HG03439 (cell line): Measurements from ENCODE around the gene GEMIN8.

Experiments
- ATAC-seq: cut with Tn5 transposase; IDR thresholded peaks from one replicate; pipeline ENCODE4 v1.9.1; 2021; ENCODE audit warnings: mild to moderate bottlenecking, moderate library complexity; ENCODE audit not compliant: unreplicated experiment

Gene GEMIN8

GRCh38 chrX:14029425-14030173 lies at the start of gene GEMIN8:
TSS of gene GEMIN8 (minus strand) at chrX:14029892. CDS start at chrX:14021478, 8,414 bp downstream.
- peak; percentile 84 for ATAC-seq

DNA sequence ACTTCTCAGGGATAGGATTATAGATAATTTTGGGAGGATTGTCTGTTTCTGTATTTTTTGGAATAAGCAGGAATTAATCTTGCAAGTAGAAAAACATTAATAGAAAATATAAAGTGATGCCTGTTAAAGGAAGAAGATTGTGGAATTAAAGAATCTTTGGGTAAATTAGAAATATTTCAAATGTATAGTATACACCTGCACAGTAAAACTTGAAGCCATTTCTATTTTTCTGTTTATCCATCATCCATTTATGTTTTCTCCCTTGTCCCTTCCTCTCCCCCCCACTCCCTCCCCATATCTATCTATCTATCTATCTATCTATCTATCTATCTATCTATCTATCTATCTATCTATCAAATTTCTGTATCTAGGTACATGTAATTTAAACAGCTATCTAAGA lies 46.9 kb upstream of the GEMIN8 start:
- ATAC-seq = no peak

DNA sequence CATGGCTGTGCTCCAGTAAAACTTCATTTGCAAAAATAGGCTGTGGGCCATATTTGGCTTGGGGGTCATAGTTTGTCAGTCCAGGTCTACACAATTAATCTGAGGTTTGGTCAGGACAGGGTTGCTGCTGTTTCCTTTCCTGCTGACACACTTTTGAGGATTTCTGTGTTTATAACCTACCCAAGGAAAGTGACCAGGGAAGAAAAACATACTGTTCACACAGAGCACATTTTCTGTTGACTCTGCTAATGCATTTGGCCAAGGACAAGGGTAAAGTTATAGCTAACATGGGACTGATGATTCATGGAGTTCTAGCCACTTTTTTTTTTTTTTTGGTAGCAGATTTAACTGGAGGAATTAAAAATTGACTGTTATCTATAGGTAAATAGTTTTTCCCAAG lies 43.9 kb upstream of the GEMIN8 start:
- ATAC-seq = no peak

DNA sequence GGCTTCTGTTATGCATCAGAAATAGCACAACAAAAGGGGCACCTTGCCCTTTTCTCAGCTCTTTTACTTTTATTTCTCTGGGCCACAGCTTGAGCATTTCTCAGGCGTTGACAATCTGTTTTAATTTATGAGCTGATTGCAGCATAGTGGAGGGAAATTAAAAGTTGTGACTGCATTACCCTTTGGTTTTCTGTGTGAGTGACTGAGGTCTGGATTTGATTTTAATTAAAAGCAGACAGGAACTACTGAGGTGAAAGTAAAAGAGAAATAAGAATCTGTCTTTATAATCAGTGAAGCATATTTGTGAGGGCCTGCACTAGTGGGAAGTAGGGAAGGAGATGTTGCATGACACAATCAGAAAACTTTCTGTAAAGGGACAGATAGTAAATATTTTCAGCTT lies 43.4 kb upstream of the GEMIN8 start:
- ATAC-seq = no peak

DNA sequence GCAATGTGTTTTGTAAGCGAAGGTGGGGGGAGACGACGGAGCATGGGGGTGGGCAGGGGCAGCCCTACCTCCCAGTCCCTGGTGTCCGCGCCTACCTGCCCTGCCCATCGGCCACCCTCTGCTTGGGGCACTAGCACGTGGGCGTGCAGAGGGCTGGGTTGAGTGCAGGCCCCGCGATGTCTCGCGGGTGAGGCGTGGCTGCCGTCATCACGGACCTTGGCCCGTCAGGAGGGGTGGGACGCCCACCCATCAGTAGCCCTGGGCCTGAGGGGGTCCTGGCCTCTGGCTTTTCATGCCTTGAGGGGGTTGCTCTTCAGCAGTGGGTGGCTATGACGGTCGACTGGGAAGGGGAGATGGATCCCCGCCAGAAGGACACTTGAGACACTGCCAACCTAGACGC lies 36.1 kb upstream of the GEMIN8 start:
- ATAC-seq = no peak

GRCh38 chrX:14064626-14065432 lies 35.1 kb upstream of the GEMIN8 start:
- no peak for ATAC-seq

- no peak for ATAC-seq
Measured at GRCh38 chrX:14062524-14062923, 32.8 kb upstream of the GEMIN8 start.

GRCh38 chrX:14056206-14056605 lies 26.5 kb upstream of the GEMIN8 start:
- ATAC-seq = no peak

GRCh38 chrX:14051416-14051815 lies 21.7 kb upstream of the GEMIN8 start:
- ATAC-seq = no peak

DNA sequence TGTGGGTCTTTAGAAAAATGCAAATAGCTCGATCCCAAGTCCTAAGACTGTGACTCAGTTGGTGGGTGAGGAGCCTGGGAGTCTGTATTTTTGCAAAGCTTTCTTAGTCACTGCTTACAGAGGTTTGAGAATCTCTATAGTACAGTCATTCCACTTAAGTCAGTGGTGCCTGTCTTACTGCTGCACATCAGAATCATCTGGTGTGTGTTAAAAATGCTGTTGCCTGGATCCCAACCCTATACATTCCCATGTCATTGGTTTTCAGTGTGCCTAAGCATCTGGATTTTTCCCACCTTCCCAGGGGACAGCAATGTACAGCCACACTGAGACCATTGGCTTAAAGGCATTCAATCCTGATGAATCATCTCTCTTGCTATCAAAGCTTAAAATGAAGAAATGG lies 21.0 kb upstream of the GEMIN8 start:
- no peak for ATAC-seq

GRCh38 chrX:14043209-14043608 lies 13.5 kb upstream of the GEMIN8 start:
- ATAC-seq = no peak

DNA sequence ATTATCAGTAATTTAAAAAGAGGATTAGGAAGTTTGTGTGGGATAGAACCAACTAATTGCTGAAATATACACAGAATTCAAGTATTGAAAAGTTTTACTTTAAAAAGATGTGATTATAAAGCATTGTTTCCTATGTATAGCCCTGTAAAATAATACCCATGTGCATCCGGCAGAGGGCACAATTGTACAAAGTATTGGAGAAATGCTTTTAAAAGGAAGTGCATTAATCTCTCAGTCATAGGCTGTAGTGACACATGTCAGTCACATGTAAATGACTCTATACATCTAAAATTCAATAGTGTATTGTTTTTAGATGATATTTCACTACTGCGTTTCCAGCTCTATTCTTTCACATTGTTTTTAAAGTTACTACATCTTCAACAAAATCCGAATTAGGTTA lies 9.7 kb upstream of the GEMIN8 start:
- ATAC-seq = no peak

- ATAC-seq = no peak
Measured at GRCh38 chrX:14038375-14039085, 8.8 kb upstream of the GEMIN8 start.

GRCh38 chrX:14032406-14032805 lies 2.7 kb upstream of the GEMIN8 start:
- ATAC-seq = no peak

DNA sequence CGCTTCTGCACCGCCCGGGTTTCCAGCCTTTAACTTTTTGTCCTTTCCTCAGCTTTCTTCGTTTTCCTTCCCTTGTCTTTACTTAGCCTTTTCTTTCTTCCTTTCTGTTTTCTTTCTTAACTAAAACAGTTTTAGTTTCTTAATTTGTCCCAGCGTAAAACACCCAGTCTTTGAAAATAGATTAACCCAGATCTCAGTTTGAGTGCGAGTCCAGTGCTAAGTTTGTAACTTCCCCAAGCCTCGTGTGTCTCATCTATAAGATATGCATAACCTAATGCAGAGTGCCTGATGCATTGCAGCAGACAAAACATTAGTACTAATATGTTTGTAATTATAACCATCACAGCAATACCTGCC lies 460 bp upstream of the GEMIN8 start:
- ATAC-seq = peak; percentile 23

- no peak for ATAC-seq
Measured at GRCh38 chrX:14029039-14029424, 660 bp downstream of the GEMIN8 start.

GRCh38 chrX:14028473-14028872 lies 1.2 kb downstream of the GEMIN8 start:
- ATAC-seq = no peak

GRCh38 chrX:14027511-14028019 lies 2.1 kb downstream of the GEMIN8 start:
- peak; percentile 50 for ATAC-seq

DNA sequence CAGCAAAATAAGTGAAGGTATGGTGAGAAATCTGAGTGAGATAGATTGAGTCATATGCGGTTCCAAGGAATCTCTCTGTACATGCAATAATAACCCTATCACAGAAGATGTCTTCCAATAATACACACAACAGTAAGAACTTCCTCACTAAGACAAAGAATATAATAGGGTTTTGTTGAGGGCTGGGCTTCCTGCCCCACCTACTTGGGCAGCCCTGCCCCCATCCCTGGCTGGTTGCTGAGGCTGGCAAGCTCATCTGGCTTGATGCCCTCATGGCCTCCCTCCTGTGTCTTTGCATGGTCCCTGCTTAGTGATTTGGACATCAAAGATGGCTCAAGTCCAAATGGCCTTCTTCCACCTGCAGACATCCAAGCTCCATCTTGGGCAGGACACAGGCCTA lies 2.7 kb downstream of the GEMIN8 start:
- ATAC-seq = no peak

- no peak for ATAC-seq
Measured at GRCh38 chrX:14026121-14026520, 3.6 kb downstream of the GEMIN8 start.

GRCh38 chrX:14022019-14022418 lies 7.7 kb downstream of the GEMIN8 start:
- ATAC-seq = no peak

DNA sequence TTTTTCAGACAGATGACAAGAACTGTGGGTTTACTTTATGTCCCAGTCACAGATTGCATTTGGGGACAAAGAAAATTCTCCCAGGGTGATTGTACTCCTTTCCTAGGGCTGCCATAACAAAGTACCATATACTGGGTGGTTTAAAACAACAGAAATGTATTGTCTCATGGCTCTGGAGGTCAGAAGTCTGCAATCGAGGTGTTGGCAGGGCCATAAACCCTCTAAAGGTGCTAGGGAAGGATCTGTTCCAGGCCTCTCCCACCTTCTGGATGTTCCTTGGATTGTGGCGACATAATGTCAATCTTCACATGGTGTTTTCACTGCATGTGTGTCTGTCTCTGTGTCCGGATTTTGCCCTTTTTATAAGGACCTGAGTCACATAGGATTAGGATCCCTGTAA lies 12.3 kb downstream of the GEMIN8 start:
- no peak for ATAC-seq
